Suprapubic skin (tissue), 4 donors: ENCODE data around the gene CACNA1D. TPM values are rescaled to one million over a fixed set of nuclear protein-coding genes. Genes with fewer than 3 reads are reported as not detected.

Experiments
- DNase-seq, 2 donors: peaks; one replicate each; pipeline ENCODE4 v3.0.0-alpha.2; 2019; ENCODE audit warnings: low spot score in 2 of 2
- H3K27ac ChIP-seq: fragments of 200-600 bp; sonication (generic); one replicate; pipeline ENCODE4 v1.5.1; 2019
- H3K27me3 ChIP-seq: fragments of 200-600 bp; sonication (generic); one replicate; pipeline ENCODE4 v1.5.1; 2019
- H3K36me3 ChIP-seq: fragments of 200-600 bp; sonication (generic); one replicate; pipeline ENCODE4 v1.5.1; 2019
- H3K4me1 ChIP-seq: fragments of 200-600 bp; sonication (generic); one replicate; pipeline ENCODE4 v1.5.1; 2019
- H3K4me3 ChIP-seq: fragments of 200-600 bp; sonication (generic); one replicate; pipeline ENCODE4 v1.5.1; 2019; ENCODE audit warnings: mild to moderate bottlenecking
- H3K9me3 ChIP-seq: fragments of 200-600 bp; sonication (generic); one replicate; pipeline ENCODE4 v1.5.1; 2019
- CTCF ChIP-seq, 2 donors: fragments of 200-600 bp in 1 of 2; fragments of 450-650 bp in 1 of 2; sonication (generic) in 1 of 2; IDR thresholded peaks; one replicate each; pipeline ENCODE4 v1.5.1; 2016 to 2019; ENCODE audit warnings: antibody characterized with exemption in 2 of 2, mild to moderate bottlenecking in 1 of 2, moderate library complexity in 1 of 2
- EP300 ChIP-seq: sonication (generic); formaldehyde crosslinking; IDR thresholded peaks from one replicate; pipeline ENCODE4 v1.6.1; 2017; ENCODE audit warnings: antibody characterized with exemption
- POLR2A ChIP-seq, 2 donors: fragments of 450-650 bp; IDR thresholded peaks; one replicate each; pipeline ENCODE4 v1.6.1; 2017; ENCODE audit warnings: antibody characterized with exemption in 2 of 2, mild to moderate bottlenecking in 2 of 2, moderate library complexity in 2 of 2
- POLR2AphosphoS5 ChIP-seq, 3 donors: sonication (generic); formaldehyde crosslinking; IDR thresholded peaks; one replicate each; pipeline ENCODE4 v1.6.1; 2017; ENCODE audit warnings: antibody characterized with exemption in 3 of 3
- WGBS: methylation state at CpG from one replicate; pipeline ENCODE4 v1.1.5; 2018; 5-methylcytosine and 5-hydroxymethylcytosine counted together
- total RNA-seq, 4 donors: library from RNA; depleted of rRNA; stranded (reverse); fragments of >200 nt; gene quantifications; one replicate each; pipeline ENCODE4 v1.1.0, GENCODE V29; 2016

CACNA1D gene
- total RNA-seq, 4 donors from 2014 or later: 1.9 to 28.2 (median 6.3) TPM

GRCh38 chr3:53728606-53729005 lies 234.2 kb downstream of the CACNA1D start:
- no peaks in the 10 kb centered on the region for H3K36me3 ChIP-seq
- no peak overlapping the region for H3K27ac ChIP-seq
- TF ChIP-seq POLR2A (IDR thresholded peaks at IDR 0.05) (no peak), POLR2AphosphoS5 (IDR thresholded peaks at IDR 0.05) (no peak), EP300 (no peak), CTCF (IDR thresholded peaks at IDR 0.05) (no peak)
- H3K4me1 ChIP-seq: no peaks in the 10 kb centered on the region
- H3K4me3 ChIP-seq: no peak overlapping the region
- H3K27me3 ChIP-seq: peaks cover 3% of the 10 kb centered on the region
- H3K9me3 ChIP-seq: no peaks in the 10 kb centered on the region
- DNase-seq: no peak

- 88% methylated on average over 6 of the region's 6 CpGs for WGBS
- H3K27me3 ChIP-seq: no peaks in the 10 kb centered on the region
- no peaks in the 10 kb centered on the region for H3K4me1 ChIP-seq
- no peak overlapping the region for H3K4me3 ChIP-seq
- no peaks in the 10 kb centered on the region for H3K36me3 ChIP-seq
- no peaks in the 10 kb centered on the region for H3K9me3 ChIP-seq
- TF ChIP-seq POLR2A (IDR thresholded peaks at IDR 0.05): no peak
- no peak for TF ChIP-seq POLR2AphosphoS5 (IDR thresholded peaks at IDR 0.05)
- no peak for TF ChIP-seq CTCF (IDR thresholded peaks at IDR 0.05)
- TF ChIP-seq EP300: no peak
- peak in 1 of 2 donors; percentile 24 for DNase-seq
- no peak overlapping the region for H3K27ac ChIP-seq
These were observed 234.7 kb downstream of the CACNA1D start for GRCh38 chr3:53729159-53729558.

- Histone ChIP-seq H3K27me3 (no peaks in the 10 kb centered on the region), H3K36me3 (no peaks in the 10 kb centered on the region), H3K9me3 (no peaks in the 10 kb centered on the region), H3K27ac (no peak overlapping the region), H3K4me1 (no peaks in the 10 kb centered on the region), H3K4me3 (no peak overlapping the region)
- no peak for TF ChIP-seq EP300
- no peak for TF ChIP-seq POLR2A (IDR thresholded peaks at IDR 0.05)
- no peak for TF ChIP-seq CTCF (IDR thresholded peaks at IDR 0.05)
- TF ChIP-seq POLR2AphosphoS5 (IDR thresholded peaks at IDR 0.05): no peak
- no peak for DNase-seq
- 67% methylated on average over 2 of the region's 2 CpGs for WGBS
These were observed 235.2 kb downstream of the CACNA1D start for GRCh38 chr3:53729618-53730017.

GRCh38 chr3:53730576-53730975 lies 236.2 kb downstream of the CACNA1D start:
- no peak overlapping the region for H3K4me3 ChIP-seq
- 61% methylated on average over 8 of the region's 8 CpGs for WGBS
- H3K36me3 ChIP-seq: no peaks in the 10 kb centered on the region
- no peak for TF ChIP-seq CTCF (IDR thresholded peaks at IDR 0.05)
- TF ChIP-seq EP300: no peak
- no peak for TF ChIP-seq POLR2A (IDR thresholded peaks at IDR 0.05)
- TF ChIP-seq POLR2AphosphoS5 (IDR thresholded peaks at IDR 0.05): no peak
- H3K27ac ChIP-seq: no peak overlapping the region
- no peaks in the 10 kb centered on the region for H3K4me1 ChIP-seq
- no peaks in the 10 kb centered on the region for H3K27me3 ChIP-seq
- DNase-seq: no peak
- no peaks in the 10 kb centered on the region for H3K9me3 ChIP-seq

- Histone ChIP-seq H3K4me1 (no peaks in the 10 kb centered on the region), H3K9me3 (no peaks in the 10 kb centered on the region), H3K27me3 (no peaks in the 10 kb centered on the region), H3K27ac (no peak overlapping the region), H3K36me3 (no peaks in the 10 kb centered on the region), H3K4me3 (no peak overlapping the region)
- peak in 1 of 2 donors; percentile 70 for DNase-seq
- 94% methylated on average over 10 of the region's 16 CpGs for WGBS
- TF ChIP-seq POLR2AphosphoS5 (IDR thresholded peaks at IDR 0.05) (no peak), POLR2A (IDR thresholded peaks at IDR 0.05) (no peak), EP300 (no peak), CTCF (IDR thresholded peaks at IDR 0.05) (no peak)
These were observed 237.7 kb downstream of the CACNA1D start for GRCh38 chr3:53731934-53732624.
